Peyer's patch (tissue), 4 donors: ENCODE results near the gene ANKH.

Experiments used
- POLR2A ChIP-seq, 2 donors: fragments of 450-650 bp; IDR thresholded peaks; one replicate each; pipeline ENCODE4 v1.5.1; 2017; ENCODE audit warnings: antibody characterized with exemption in 2 of 2, mild to moderate bottlenecking in 2 of 2, moderate library complexity in 2 of 2
- TF ChIP-seq, protein P1 (sequence below), 6 experiments: fragments of 450-650 bp in 4 of 6; fragments of 200-600 bp in 2 of 6; sonication (generic) in 1 of 6; IDR thresholded peaks; one replicate each; pipeline ENCODE4 v1.5.1; 2017 to 2019; ENCODE audit warnings: antibody characterized with exemption in 6 of 6, mild to moderate bottlenecking in 3 of 6, moderate library complexity in 1 of 6

DNA sequence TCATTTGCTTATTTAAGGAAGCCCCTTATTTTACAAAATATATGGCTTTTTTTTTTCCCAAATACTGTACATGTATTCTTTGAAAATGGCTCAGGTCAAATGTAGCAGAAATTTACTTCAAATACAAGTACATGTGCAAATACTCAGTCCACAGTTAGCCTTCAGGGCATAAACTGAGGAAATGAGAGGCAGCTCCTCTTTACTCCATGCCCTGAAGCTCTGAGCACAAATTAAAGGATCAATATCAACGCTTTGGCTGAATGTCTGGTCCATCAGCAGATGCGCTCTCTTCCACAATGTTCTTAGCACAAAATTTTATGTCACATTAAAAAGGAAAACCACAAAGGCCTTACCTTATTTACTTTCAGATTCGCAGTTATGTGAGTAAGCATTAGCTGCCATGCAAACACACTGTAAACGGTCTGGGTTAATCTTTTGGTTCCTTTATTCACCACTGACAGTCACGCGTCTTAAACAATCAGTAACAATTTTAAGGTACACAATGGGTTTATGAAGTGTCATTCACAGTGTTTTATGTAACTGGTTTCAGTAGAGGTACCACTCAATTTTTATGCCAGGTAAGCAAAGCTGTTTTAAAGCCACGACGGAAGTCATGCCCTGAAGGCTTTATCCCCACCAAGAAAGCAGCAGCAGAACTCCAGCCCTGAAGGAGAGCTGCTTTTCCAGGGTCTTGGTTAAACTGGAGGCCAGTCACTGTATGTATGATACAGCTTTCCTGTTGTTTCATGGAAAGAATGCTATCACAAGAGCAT, 103.7 kb downstream of the ANKH start:
- TF ChIP-seq POLR2A (IDR thresholded peaks at IDR 0.05): no peak
- TF ChIP-seq, protein P1, sequence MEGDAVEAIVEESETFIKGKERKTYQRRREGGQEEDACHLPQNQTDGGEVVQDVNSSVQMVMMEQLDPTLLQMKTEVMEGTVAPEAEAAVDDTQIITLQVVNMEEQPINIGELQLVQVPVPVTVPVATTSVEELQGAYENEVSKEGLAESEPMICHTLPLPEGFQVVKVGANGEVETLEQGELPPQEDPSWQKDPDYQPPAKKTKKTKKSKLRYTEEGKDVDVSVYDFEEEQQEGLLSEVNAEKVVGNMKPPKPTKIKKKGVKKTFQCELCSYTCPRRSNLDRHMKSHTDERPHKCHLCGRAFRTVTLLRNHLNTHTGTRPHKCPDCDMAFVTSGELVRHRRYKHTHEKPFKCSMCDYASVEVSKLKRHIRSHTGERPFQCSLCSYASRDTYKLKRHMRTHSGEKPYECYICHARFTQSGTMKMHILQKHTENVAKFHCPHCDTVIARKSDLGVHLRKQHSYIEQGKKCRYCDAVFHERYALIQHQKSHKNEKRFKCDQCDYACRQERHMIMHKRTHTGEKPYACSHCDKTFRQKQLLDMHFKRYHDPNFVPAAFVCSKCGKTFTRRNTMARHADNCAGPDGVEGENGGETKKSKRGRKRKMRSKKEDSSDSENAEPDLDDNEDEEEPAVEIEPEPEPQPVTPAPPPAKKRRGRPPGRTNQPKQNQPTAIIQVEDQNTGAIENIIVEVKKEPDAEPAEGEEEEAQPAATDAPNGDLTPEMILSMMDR (IDR thresholded peaks at IDR 0.05): no peak
